NOMO-1 (cell line): ENCODE results near the gene SLC18A2.
A peak's percentile ranks its signal among the peaks of the same experiment; 100 is the strongest.
"Not testable (repeated sequence)": the region's sequence is repeated elsewhere in the genome, so short reads cannot be mapped to it uniquely, and the experiment has no call there.

Experiments
- DNase-seq, 2 experiments: peaks; one replicate each; lab custom pipeline; 2025; ENCODE audit not compliant: unreplicated experiment in 2 of 2; lab: John Stamatoyannopoulos, UW

SLC18A2 gene

DNA sequence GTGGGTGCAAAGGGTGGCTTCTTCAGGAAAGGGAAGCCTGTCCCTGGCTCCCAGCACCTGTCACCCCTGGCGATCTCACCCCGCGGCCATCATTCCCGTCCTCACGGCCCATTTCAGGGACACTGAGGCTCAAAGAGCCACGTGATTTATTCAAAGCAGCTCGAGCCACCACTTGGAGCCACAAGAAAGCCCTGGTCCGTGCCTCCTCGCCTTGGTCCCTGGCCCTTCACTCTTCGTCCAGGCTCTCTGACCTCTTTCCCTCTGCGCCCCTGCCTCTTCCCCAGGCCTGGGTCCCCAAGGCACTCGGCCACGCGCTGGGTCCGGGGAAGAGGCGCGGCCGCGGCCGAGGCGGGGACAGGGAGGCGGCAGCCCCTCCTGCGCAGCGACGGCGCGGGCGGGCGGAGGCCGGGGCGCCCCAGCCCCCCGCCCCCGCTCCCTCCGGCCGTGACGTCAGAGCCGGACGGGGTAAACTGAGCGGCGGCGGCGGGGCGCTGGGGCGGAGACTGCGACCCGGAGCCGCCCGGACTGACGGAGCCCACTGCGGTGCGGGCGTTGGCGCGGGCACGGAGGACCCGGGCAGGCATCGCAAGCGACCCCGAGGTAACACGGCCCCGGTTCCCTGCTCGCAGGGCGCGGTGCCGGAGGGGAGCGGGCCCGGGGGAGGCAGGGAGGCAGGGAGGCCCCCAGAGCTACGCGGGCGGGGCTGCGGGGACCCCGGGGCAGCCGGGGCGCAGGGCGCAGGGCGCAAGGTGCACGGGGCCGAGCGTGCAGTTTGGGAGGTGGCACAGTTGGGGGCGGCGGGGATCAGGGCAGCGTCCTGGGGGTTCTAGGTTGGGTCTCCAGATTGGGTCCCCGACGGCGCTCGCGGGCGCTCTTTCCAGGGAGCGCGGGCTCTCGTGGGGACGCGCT, at the start of gene SLC18A2:
Gene SLC18A2, plus strand, starts transcription at position 494 of the 909 bp plus-strand sequence. CDS start 580 bp downstream, outside the sequence.
- no peak for DNase-seq

- DNase-seq: no peak
Measured at GRCh38 chr10:117197189-117197588, 43.7 kb upstream of the SLC18A2 start, which contains the start of gene KCNK18. Gene KCNK18, plus strand, starts transcription at chr10:117197489. Its CDS starts 0 bp downstream, at chr10:117197489.

DNA sequence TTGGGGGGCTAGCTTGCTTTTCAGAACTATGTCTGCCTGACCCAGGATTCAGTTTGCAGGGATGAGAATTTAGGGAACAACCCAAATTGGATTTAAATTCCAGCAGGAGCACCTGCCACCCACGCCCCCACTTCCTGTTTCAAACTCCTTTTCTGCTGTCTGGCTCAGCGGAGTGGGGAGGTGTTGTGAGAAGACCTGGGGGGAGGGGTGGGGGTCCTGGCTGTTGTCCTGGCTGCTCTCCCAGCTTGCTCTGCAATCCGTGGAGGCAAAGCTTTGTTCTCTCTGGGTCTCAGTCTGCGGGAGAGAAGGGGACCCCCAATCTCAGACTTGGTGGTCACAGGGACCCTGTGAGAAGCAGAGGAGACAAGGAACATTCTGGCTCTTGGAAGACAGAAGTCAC, 42.8 kb upstream of the SLC18A2 start:
- no peak for DNase-seq

GRCh38 chr10:117201826-117202225, 39.1 kb upstream of the SLC18A2 start:
- DNase-seq: no peak

GRCh38 chr10:117204316-117204715, 36.6 kb upstream of the SLC18A2 start:
- peak; percentile 57 to 58 for DNase-seq

DNA sequence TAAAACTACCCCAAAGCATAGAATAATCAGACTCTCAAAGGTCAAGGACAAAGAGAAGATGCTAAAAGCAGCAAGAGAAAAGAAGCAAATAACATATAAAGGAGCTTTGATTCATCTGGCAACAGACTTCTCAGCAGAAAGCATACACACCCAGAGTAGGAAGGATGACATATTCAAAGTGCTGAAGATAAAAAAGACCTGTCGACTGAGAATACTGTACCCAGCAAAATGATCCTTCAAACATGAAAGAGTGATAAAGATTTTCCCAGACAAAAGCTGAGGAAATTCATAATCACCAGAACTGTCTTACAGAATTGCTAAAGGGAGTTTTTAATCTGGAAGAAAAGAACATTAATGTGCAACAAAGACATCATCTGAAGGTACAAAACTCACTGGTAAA, 28.7 kb upstream of the SLC18A2 start:
- no peak for DNase-seq

DNA sequence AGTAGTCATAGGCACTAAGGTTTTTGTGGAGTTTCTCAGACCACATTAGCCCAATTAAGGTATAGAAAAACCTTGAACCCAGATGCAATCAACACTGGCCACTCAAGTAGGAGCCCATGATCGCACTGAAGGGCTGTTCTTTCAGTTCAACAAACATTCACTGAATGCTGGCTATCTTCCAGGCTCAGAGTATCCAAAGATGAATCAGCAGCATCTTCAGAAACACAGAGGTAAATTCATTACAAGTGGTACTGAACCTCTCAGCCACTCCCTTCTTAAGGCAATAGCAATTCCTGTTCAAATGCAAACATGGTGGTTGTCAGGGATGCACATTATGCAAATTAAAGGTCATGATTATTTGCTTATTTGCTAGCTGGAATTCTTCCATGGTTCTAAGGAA, 26.5 kb upstream of the SLC18A2 start:
- DNase-seq: no peak

DNA sequence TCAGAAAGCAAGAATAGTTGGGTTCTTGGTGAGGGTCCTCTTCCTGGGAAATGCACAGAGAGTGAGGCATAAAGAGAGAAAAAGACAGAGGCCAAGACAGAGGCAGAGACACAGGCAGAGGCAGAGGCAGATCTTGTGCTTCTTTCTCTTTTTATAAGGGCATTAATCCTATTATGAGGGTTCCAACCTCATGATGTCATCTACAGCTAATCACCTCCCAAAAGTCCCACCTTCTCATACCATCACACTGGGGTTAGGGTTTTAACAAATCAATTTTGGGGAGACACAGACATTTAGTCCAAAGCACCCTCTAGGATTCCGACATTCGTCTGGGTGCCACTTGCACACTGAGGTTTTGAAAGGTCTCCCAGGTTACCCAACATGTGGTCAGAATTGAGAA, 25.8 kb upstream of the SLC18A2 start:
- no peak for DNase-seq

GRCh38 chr10:117216028-117216427, 24.9 kb upstream of the SLC18A2 start:
- no peak for DNase-seq

DNA sequence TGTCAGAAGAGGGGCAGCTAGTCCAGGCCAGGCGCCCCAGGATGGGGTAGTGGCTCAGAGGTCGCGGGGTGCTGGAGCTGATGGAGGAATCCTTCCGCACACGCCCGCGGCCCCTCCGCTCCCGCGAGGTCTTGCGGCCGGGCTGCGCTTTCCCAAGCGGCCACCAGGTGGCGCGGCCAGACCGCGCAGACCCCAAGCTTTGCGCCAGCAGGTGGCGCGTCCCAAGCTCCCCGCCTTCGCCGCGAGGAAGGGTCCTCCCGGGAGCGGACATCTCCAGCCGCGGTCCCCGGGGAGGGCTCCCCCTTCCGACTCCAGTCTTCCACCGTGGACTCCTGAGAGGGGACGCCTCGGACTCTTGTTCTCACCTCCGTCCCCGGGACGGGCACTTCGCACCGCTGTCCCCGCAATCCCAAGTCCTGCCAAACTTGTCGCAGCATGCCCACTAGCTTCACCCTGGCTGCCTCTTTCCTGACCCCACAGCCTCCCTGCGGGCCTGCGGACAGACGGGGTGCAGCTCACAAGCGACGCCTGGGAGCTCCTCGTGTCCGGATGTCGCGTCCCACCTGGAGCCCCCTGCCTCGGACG, 24.2 kb upstream of the SLC18A2 start:
- peak; percentile 38 to 63 for DNase-seq

GRCh38 chr10:117217196-117217761, 23.6 kb upstream of the SLC18A2 start:
- no peak for DNase-seq

DNA sequence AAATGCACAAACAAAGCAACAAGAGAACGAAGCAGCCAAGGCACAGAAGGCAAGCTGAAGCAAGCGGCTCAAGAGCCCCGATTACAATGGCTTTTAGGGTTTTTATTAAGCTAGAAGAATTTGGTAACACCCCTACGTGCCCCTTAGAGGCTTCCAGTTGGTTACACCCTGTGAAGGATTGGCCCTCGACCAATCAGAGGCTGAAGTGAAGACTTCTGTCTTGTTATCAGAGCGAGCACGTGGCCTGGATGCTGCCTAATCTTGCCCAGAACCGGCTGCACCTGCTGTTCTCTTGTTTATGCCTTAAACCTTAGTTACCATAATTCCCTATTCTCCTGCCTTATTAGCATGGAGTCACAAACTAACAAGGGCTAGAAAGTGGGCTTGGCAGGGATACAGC, 22.3 kb upstream of the SLC18A2 start:
- no peak for DNase-seq

DNA sequence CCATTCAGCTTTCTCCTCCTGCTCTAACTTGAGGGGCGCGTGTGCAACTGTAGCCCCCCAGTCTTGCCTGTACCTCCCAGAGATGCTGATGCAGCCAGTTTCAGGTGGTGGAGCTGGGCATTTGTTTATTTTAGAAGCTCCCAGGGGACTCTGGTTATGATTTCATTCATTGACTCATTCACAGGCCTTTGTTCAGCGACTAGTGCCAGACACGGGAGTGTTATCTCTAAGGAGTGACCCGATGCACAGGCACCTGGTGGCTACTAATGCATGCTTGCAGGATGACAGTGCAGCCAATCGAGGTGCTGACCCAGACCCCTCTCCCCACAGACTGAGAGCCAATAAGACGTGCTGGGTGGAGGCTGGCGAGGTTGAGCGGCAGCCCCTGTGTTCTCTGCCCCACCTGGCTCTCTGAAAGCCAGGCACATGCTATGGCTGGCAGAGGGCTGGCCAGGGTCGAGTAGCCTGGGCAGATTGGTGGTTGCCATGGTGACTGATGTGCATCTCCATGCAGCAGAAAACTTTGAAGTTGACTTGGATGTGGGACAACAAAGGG, 19.7 kb upstream of the SLC18A2 start:
- DNase-seq: no peak

- DNase-seq: no peak
Measured at GRCh38 chr10:117222552-117222951, 18.4 kb upstream of the SLC18A2 start.

GRCh38 chr10:117222976-117223692, 17.8 kb upstream of the SLC18A2 start:
- no peak for DNase-seq

GRCh38 chr10:117223693-117224430, 17.1 kb upstream of the SLC18A2 start:
- no peak for DNase-seq

DNA sequence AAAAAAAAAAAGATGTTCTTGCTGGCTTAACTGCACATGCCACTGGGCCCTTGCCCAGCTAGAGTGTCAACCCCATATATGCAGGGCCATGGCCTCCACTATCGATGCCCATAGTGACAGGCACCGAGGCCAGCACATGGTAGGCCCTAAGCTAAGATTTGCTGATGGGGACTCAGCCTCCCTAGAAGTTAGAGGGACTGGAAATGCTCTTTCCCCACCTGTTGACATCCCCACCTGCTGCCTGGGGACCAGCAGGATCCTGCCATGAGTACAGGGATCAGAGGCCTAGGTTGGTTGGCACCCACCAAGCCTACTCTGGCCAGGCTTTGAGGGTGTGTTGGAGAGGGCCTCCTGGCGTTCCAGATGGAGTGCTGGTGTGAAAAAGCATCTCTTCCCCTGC, 16.0 kb upstream of the SLC18A2 start:
- DNase-seq: no peak

DNA sequence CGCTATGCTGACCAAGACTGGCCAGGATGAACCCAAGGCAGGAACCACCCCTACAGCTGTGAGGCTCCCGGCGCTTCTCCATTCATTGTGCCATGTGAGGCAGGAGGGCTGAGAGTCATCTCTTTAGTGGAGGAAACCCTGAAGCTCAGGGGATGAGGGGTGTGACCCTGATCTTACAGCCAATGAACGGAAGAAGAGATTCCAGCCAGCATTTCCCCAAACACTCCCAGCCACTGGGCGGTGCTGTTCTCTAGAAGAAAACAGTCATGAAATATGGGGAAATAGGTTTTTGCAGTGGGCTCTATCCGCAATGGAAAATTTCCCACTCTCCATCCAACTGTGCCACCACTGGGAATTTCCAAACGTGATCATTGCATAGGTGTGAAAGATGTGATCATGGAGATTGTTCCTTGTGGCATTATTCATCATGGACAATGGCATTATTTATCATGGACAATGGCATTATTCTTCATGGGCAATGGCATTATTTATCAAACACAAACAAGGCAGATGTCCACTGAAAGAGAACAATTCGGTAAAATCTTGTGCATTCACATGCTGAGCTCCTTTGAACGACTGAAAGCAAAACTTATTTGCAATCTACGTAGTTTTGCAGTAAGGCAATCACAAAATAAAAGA, 14.0 kb upstream of the SLC18A2 start:
- peak; percentile 51 to 56 for DNase-seq

DNA sequence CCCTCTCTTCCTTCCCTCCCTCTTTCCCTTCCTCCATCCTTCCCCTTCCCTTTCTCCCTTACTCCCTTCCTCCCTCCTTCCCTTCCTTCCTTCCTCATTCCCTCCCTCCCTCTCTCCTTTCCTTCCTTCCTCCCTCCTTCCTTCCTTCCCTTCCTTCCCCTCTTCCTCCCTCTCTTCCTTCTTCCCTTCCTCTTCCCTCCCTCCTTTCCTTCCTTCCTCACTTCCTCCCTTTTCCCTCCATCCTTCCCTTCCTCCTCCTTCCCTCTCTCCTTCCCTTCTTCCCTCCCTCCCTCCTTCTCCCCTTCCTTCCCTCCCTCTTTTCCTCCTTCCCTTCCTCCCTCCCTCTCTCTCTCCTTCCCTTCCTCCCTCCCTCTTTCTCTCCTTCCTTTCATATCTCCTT, 12.7 kb upstream of the SLC18A2 start:
- DNase-seq: no peak

- DNase-seq: not testable (repeated sequence)
Measured at GRCh38 chr10:117230107-117230506, 10.8 kb upstream of the SLC18A2 start.
